Spleen (tissue), 7 donors: ENCODE results near the gene GPRC5C.

Experiments used
- CTCF ChIP-seq, 11 experiments: fragments of 200-600 bp in 7 of 11; fragments of 450-650 bp in 4 of 11; sonication (generic) in 4 of 11; IDR thresholded peaks in 8 of 11; conservative IDR thresholded peaks in 3 of 11; 1 replicate in 7 of 11; 2 replicates in 4 of 11; pipeline versions ENCODE4 v1.4.0 to v1.8.0; 2016 to 2021; ENCODE audit warnings: antibody characterized with exemption in 11 of 11, inconsistent platforms in 4 of 11, mild to moderate bottlenecking in 1 of 11
- POLR2A ChIP-seq, 3 donors: fragments of 450-650 bp; IDR thresholded peaks; one replicate each; pipeline ENCODE4 v1.5.1; 2017; ENCODE audit warnings: antibody characterized with exemption in 3 of 3, mild to moderate bottlenecking in 1 of 3
- donor health status: DM: no; HTN: no; CAD: no; lungs with moderate emphysema.
- donor health status: DM: no; HTN: no; CAD: no.
- donor health status: DM: no; HTN: no; CAD: no.

- TF ChIP-seq POLR2A (IDR thresholded peaks at IDR 0.05) = no peak
- TF ChIP-seq CTCF (IDR thresholded peaks at IDR 0.05 in 8 of 11, conservative IDR thresholded peaks at IDR 0.05 in 3 of 11) = peak; percentile 83 to 96 (median 93)
These were observed 25.4 kb downstream of the GPRC5C start for GRCh38 chr17:74457146-74457819.
